ENCODE data around the gene DACT1.

The DACT1 gene

GRCh38 chr14:58635091-58635830, 2.5 kb upstream of the DACT1 start:
- DNase-seq (ENCODE audit: low read depth in 2 of 2): no peak

DNA sequence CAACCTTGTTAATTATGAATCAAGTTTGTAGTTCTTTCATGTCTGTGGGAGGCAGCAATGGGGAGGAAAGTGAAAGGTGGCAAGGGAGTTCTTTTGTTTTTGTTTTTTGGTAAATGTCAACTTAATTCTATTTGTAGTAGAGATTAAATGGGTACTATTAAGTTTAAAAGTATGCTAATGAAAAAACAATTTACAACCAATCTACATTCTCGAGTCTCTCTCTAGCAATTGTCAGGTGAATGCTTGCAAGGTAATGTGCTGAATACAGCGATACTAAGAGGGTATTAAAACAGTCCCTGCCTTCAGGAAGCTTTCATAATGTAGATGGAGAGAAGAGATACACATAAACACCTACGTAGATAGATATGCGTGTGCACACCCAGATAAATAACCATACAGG, 1.6 kb upstream of the DACT1 start:
- no peak for DNase-seq (ENCODE audit: low read depth in 2 of 2)

DNA sequence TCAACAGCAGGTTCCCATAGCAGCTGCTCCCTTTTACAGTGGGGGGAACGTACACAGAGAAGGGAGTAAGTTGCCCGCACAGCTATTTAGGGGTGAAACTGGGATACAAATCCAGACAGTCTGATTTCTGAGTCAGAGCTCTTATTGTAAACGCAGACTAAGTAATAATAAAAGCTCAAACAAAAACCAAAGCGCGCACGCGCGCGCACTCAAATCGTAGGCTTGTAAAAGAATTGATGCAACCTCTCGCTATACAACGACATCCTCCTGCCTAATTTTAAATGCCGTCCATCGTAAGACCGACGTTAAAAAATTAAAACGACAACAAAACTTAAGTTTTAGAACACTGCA, 747 bp upstream of the DACT1 start:
- DNase-seq (ENCODE audit: low read depth in 2 of 2): no peak

- no peak for DNase-seq (ENCODE audit: low read depth in 2 of 2)
Observed at GRCh38 chr14:58638231-58639197, 752 bp downstream of the DACT1 start.

DNA sequence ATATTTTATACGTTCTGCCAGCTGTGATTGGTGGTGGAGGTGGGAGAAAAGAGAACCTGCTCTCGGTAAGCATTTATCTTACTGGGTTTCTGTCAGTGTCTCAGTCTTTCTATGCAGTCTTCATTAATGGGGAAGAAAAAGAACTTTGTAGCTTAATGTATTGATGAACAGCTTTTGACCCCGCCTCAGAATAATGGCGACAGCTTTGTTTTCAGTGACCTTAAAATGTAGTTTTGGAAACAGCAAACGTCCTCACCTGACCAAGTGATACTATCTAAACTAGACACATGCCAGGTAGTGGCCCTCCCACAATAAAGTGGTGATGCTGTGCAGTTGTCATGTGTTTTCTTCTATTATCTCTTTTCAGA, 1.4 kb downstream of the DACT1 start:
- DNase-seq (ENCODE audit: low read depth in 2 of 2): no peak

- DNase-seq (ENCODE audit: low read depth in 2 of 2): no peak
Observed at GRCh38 chr14:58639842-58640484, 2.2 kb downstream of the DACT1 start.

DNA sequence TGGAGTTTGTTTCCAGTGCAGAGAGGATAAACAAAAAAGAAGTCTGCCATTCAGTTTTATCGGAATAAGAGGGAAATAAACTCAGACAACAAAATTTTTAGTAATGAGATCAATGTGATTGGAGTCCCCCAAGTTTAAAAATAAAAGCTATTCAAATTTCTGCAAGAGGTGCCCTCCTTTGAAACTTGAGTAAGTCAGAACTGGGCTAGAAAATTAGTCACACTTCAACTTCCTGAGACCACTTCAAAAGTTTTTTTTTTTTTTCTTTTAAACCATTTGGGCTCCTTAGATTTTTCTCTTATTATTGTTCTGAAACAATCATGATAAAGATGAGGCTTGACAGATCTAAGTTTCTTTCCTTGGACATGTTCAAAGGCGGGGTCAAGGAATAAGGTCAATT, 3.2 kb downstream of the DACT1 start:
- no peak for DNase-seq (ENCODE audit: low read depth in 2 of 2)

DNA sequence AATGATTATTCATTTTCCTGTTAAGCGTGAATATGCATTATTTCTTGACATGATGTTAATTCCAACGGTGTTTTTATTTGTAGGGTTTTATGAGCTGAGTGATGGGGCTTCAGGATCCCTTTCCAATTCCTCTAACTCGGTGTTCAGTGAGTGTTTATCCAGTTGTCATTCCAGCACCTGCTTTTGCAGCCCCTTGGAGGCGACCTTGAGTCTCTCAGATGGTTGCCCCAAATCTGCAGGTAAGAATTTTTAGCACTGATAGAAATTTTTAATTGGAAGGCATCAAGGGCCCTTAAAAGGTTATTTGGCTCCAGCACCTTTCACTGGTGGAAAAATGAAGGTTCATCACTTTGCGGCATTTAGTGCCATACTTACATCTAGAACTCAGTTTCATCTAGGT, 3.7 kb downstream of the DACT1 start:
- DNase-seq (ENCODE audit: low read depth in 2 of 2): no peak

DNA sequence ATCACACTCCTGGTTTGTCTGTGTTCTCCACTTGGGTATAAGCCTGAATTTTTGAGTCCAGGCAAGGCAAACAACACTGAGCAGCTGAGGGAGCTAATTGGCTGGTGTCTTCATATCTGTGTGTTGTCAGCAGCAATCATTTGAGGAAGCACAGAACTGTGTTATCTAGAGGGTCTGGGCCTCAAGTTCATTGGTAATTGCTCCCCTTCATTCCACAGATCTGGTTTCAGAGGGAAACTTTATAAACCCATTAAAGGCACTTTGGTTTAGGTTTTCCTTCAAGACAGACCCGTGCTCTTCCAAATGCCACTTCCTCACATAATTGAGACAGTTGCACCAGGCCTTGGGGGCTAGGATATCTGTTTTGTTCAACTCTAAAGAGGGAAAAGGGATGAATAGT, 5.6 kb downstream of the DACT1 start:
- DNase-seq (ENCODE audit: low read depth in 2 of 2): no peak

DNA sequence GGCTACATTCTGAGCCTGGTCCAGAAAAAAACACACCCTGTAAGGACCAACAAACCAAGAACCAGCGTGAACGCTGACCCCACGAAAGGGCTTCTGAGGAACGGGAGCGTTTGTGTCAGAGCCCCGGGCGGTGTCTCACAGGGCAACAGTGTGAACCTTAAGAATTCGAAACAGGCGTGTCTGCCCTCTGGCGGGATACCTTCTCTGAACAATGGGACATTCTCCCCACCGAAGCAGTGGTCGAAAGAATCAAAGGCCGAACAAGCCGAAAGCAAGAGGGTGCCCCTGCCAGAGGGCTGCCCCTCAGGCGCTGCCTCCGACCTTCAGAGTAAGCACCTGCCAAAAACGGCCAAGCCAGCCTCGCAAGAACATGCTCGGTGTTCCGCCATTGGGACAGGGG, 7.9 kb downstream of the DACT1 start:
- no peak for DNase-seq (ENCODE audit: low read depth in 2 of 2)

GRCh38 chr14:58646479-58646878, 8.7 kb downstream of the DACT1 start:
- no peak for DNase-seq (ENCODE audit: low read depth in 2 of 2)

DNA sequence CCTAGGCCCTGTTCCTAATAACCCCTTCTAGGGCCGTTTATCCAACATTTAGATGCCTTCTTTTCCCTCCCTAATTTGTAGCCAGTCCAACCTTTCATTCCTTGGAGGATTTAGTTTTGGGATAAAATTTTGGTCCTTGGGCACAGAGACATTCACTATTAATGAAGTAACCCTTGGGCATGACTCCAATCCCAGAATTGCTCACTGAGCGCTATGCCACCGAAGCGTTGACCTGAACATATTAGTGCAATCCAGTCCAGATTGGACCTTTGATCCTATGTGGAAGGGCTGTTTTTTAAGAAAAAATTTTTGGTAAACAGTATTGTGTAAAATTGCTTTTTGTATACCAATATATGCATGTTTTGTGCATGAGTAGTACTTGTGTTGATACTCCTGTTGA, 10.0 kb downstream of the DACT1 start:
- DNase-seq (ENCODE audit: low read depth in 2 of 2): no peak

DNA sequence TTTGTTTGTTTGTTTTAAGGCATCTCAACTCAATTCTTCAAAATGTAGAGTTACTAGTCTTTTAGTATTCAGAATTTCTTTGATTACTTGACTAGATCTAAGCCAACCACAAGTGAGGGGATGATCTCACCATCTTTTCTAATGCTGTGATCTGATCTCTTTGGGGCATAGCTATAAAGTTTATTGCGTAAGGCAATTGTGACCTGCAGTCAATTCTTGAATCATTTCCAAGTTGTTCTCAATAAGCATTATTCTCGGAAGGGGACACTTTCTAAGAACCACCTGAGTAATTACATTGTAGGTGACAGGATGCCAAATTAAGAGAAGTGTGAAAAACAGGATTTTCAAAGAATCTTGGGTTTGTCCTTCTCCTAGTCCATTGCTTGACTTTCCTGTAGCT, 13.1 kb downstream of the DACT1 start:
- no peak for DNase-seq (ENCODE audit: low read depth in 2 of 2)

DNA sequence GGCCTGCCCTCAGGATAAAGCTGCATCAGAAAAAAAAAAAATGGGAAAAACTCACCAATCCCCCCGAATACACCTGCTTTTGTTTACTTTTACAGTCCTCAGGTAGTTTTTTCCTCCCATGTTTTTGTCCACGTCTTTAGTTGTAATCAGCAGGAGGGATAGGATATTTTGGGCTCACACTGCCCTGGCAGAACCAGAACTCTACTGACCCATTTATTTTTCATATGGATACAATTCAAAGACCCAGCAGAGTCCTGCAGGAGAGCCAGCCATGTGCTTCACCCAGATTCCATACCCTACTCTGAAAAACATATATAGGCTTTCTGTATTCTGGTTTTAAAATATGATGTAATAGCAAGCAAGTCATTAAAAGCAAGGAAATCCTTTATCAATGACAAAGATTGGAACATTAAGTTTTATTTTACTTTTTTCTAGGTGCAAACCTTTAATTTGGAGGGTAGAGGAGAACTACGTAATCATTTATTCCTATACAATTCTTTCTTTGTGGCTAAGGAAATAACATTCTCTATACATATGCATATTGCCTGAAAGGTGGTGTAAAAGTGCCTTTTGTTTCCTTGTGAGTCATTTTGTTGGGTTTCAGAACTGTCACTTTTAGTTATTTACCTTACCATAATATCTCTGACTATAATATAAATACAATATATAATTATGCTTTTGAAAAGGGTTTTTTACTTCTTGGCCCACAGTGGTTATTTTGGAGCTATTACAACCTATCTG, 19.1 kb downstream of the DACT1 start:
- DNase-seq (ENCODE audit: low read depth in 2 of 2): no peak

- DNase-seq (ENCODE audit: low read depth in 2 of 2): no peak
Observed at GRCh38 chr14:58659061-58659460, 21.3 kb downstream of the DACT1 start.

DNA sequence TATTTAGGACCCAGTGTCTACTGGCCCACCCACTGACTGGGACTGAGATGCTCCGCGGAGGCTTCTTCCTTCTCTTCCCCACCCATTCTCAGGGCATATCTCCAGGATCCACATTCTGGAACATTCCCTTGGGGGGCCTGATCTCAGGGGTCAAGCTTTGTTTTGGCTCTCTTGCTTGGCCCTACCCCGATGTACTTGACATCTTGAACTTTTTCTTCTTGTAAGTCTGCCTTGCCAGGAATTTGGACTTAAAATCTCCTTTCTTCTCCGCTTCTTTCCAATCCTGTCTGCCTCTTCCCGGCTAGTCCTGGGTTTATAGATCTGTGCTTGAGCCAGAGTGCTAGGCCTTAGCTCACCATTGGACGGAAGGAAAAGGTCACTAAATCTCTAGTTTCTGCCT, 22.1 kb downstream of the DACT1 start:
- no peak for DNase-seq (ENCODE audit: low read depth in 2 of 2)

DNA sequence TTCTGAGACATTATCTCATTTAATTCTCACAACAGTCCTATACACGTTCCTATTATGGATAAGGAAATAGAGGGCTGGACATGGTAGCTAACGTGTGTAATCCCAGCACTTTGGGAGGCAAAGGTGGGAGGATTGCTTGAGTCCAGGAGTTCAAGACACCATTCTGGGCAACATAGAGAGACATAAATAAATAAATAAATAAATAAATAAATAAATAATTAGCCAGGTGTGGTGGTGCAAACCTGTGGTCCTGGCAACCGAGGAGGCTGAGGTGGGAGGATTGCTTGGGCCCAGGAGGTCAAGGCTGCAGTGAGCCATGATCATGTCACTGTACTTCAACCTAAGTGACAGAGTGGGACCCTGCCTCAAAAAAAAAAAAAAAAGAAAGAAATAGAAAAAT, 22.6 kb downstream of the DACT1 start:
- DNase-seq (ENCODE audit: low read depth in 2 of 2): no peak

- no peak for DNase-seq (ENCODE audit: low read depth in 2 of 2)
Observed at GRCh38 chr14:58662018-58662417, 24.3 kb downstream of the DACT1 start.

DNA sequence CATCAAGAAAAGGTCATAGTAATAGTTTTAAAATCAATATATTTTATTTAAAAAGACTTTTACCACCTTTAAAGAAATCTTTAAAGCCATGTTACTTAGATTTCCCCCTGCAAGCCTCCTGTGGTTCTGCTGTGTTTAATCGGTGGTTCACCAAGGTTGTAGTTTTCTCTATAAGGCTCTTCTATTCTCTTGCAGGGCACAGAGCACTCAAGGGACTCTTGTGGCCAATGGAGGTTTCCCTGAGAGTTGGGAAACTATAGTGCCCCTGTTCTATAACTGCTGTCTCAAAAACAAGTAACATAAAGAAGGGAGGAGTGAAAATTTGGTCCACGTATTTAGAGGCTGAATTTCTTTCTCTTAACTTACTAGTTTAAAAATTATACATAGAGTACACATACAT, 25.0 kb downstream of the DACT1 start:
- no peak for DNase-seq (ENCODE audit: low read depth in 2 of 2)

DNA sequence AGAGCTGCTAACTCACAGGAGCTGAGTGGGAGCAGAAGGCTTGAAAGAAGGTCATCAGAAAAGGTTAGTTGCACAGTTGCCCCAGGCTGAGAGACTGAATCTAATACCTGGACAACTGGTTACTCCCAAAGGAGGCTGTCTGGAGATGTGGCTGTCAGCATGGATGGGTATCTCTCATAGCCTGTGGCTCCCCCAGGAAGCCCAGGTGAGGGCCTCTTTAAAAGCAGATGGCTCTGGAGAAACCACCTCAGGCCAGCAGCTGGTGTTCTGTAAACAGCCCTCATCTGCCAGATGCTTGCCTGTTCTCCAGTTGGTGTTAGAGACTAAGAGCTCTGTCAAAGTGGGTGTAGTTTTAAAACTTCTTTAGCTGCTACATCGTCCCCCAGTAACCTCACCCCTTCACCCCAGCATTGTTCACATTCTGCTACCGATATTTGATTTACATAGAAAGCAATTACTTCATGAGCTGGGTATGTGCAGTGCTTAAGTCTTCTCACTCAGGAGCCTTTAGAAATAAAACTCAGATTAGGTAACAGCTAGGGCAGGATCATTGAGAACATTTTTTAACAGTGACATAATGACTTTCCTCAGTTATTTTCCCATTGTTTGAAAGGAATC, 25.8 kb downstream of the DACT1 start:
- DNase-seq (ENCODE audit: low read depth in 2 of 2): no peak

DNA sequence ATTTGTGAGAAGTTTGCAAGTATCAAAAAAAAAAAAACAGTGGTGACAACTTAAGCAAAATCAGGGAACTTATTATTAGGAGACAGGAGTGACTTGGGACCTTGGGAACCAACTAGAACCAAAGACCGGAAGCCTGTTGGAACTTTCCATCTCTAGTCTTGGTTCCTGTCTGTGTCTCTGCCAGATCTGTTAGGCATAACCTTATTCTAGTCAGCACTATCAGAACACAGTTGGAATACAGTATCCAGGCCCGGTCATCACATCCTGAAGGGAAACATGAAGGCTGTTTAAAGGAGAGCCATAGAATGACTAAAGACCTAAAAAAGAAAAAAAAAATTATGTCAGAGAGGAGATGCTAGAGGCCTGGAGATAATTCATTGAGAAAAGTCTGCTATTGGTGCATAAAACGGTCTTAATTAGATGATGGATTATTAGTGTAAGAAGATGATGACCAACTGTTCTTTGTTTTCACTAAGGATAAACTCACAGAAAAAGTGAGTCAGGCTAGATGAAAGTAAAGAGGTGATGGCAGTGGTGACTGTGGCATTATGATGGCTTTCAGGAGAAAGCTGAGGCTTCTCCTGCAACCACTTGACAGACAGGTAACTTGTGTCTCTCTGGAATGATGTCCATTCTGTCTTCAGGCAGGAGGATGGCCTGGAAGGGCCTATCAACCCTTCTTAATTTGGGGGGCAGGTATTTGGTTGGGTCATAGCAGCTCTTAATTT, 28.2 kb downstream of the DACT1 start:
- no peak for DNase-seq (ENCODE audit: low read depth in 2 of 2)
